GM18858 (cell line): ENCODE data around the gene VDR.
A peak's percentile ranks its signal among the peaks of the same experiment; 100 is the strongest.

ENCODE experiments used
- ATAC-seq: cut with Tn5 transposase; IDR thresholded peaks from one replicate; pipeline ENCODE4 v1.9.1; 2021; ENCODE audit not compliant: unreplicated experiment

VDR gene

DNA sequence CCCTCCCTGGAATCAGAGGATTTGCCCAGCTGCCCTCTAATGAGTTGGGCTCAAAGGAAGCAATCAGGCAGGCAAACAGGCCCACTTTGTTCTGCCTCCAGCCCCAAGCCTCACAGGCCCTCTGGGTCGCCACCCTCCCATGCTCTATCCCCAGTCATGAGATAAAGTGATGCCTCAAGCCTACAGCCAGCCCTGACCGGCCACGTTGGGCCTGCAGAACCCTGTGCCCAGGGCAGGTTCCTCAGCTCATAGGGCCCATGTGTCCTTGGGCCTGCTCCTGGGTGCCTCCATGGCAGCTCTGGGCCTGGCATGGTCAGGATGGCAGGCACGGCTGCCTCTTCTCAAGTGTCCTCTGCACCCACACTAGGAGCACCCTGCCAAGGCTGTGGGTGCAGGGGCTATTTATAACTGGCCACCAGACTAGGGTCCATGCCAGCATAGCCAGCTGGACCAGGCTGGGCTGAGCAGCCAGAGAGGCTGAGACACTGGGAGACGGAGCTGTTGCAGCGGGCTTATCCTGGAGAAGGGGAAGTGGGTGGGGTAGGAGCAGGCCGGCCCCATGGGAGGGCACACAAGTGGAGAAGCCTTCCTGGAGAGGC is 105.3 kb downstream of the VDR start:
- no peak for ATAC-seq

GRCh38 chr12:47798382-47798948 is 106.3 kb downstream of the VDR start:
- ATAC-seq = no peak

- ATAC-seq = peak; percentile 55
Observed at GRCh38 chr12:47797441-47797840, 107.4 kb downstream of the VDR start.

DNA sequence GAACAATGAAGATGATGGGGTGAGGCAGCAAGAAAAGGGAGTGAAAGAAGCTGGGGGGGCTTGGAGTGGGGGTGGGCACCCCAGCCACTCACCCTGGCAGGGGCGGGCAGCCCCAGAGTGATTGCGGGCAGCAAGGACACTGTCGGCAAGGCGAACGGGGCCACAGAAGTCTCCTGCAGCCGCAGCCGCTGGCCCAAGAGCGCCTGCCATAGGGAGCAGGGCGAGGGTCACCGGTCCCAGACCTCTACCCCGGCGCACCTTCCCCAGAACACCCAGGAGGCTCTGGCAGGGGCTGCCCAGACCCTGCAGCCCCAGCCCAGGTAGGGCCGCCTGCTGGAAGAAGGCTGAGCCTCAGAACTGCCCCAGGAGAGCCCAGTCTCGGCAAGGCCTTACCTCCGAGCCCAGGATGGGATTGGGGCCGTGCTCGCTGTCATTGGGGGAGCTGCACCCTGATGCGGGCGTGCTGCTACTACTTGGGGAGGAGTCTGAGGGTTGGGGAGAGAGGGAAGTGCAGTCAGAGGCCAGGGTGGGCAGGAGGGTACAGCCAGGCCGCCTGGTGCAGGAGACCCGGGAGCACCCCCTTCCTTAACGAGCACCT is 108.9 kb downstream of the VDR start:
- ATAC-seq = no peak

- no peak for ATAC-seq
Observed at GRCh38 chr12:47795121-47795813, 109.5 kb downstream of the VDR start.

- ATAC-seq = no peak
Observed at GRCh38 chr12:47794679-47795078, 110.1 kb downstream of the VDR start.

- ATAC-seq = no peak
Observed at GRCh38 chr12:47793015-47793681, 111.6 kb downstream of the VDR start.

- no peak for ATAC-seq
Observed at GRCh38 chr12:47791874-47792273, 112.9 kb downstream of the VDR start.
